ENCODE data around the gene RHEBL1. TPM values are rescaled to one million over a fixed set of nuclear protein-coding genes. Genes with fewer than 3 reads are reported as not detected.

The RHEBL1 gene, protein sequence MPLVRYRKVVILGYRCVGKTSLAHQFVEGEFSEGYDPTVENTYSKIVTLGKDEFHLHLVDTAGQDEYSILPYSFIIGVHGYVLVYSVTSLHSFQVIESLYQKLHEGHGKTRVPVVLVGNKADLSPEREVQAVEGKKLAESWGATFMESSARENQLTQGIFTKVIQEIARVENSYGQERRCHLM
- total RNA-seq (2021) = 1.3 and 1.6 TPM in 2 replicates
- percentile 26 among the genes with signal in this experiment for Bru-seq, nascent RNA
- BruChase-seq, experiment 1, labeled RNA remaining after a 2-hour chase = percentile 36 among the genes with signal in this experiment
- percentile 24 among the genes with signal in this experiment for BruChase-seq, experiment 2, labeled RNA remaining after a 6-hour chase
- long read RNA-seq, partial matches to known transcripts = 0 of 1 reads
- long read RNA-seq, other reads (novel, unspliced or antisense) = 0 of 1 reads

DNA sequence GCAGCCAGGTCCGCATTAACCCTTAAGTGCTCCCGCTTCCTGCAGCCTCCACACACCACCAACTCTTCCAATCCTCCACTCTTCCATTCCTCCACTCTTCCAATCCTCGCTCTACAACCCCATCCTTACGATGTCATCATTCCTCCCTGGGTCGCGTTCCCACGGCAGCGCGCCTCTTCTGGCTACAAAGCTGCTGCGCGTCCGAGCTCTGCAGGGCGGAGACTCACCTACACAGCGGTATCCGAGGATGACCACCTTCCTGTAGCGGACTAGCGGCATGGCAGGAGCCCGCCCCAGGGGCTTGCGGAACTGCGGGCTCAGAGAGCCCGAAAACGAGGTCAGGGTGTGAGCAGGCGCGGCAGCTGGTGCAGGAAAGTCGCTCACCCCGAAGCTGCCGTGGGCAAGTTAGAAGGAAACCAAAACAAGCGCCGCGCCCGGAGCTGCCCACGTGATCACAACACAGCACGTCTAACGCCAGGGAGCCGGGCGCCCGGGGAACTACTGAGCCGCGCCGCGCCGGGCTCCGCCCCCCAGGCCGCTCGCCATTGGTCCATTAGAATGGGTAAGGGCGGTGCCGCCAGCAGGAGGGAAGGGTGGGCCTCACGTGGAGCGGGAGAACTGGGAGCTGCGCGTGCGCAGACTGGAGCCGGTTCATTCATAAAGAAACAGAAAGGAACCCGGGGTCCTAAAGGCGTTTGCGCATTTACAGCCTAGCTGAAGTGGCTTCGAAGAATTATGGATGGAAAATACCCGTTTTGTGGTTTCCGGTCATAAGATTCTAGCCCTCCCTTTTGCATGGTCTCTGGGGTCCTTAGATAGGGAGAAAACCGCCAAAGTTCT is at the start of gene RHEBL1:
TSS of gene RHEBL1 (minus strand) at position 473 of the 840 bp plus-strand sequence. CDS start at position 279, 194 bp downstream.
- peak; percentile 99 for DNase-seq (ENCODE audit: low spot score)
- no peaks in the 10 kb centered on the region for H3K36me3 ChIP-seq (ENCODE audit: insufficient read depth, low read length, poor library complexity, severe bottlenecking)
- no TSS peak for BruUV-seq (replicated peaks)
- POLR2A ChIA-PET (ENCODE audit: low non-redundant PET) = interaction anchor here (0.6 kb wide), 1 partner anchor 297 kb away, joined by 3 read pairs; the partner anchor contains the start of gene SPATS2
- no peaks in the 10 kb centered on the region for H3K9me3 ChIP-seq (ENCODE audit: low read depth, low read length, poor library complexity, severe bottlenecking)
- peak within 1 kb of the TSS; percentile 94 for H3K4me3 ChIP-seq (ENCODE audit: low read depth, low read length, poor library complexity, severe bottlenecking)
- intact Hi-C loops (cut with micrococcal nuclease; ENCODE audit: unreplicated experiment) = no loop called here
- TF ChIP-seq EZH2 (IDR thresholded peaks at IDR 0.05; ENCODE audit: borderline replicate concordance, low read depth, low read length, poor library complexity, severe bottlenecking) = no peak
- TF ChIP-seq, protein P1, sequence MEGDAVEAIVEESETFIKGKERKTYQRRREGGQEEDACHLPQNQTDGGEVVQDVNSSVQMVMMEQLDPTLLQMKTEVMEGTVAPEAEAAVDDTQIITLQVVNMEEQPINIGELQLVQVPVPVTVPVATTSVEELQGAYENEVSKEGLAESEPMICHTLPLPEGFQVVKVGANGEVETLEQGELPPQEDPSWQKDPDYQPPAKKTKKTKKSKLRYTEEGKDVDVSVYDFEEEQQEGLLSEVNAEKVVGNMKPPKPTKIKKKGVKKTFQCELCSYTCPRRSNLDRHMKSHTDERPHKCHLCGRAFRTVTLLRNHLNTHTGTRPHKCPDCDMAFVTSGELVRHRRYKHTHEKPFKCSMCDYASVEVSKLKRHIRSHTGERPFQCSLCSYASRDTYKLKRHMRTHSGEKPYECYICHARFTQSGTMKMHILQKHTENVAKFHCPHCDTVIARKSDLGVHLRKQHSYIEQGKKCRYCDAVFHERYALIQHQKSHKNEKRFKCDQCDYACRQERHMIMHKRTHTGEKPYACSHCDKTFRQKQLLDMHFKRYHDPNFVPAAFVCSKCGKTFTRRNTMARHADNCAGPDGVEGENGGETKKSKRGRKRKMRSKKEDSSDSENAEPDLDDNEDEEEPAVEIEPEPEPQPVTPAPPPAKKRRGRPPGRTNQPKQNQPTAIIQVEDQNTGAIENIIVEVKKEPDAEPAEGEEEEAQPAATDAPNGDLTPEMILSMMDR (conservative IDR thresholded peaks at IDR 0.05; ENCODE audit: low read depth, low read length) = 0 out of 2 replicates have a peak, but pooled peaks have one; percentile 29
- CTCF ChIA-PET = interaction anchor here (0.6 to 1.4 kb wide), 2 partner anchors 18 to 19 kb away, joined by 3 to 4 read pairs; no protein-coding TSS in a partner anchor
- peak within 1 kb of the TSS; percentile 21 for H3K27ac ChIP-seq (ENCODE audit: low read depth, low read length, poor library complexity, severe bottlenecking)
- H3K4me1 ChIP-seq (ENCODE audit: insufficient read depth, low read length, poor library complexity, severe bottlenecking) = no peaks in the 10 kb centered on the region
- H3K27me3 ChIP-seq (replicated peaks; ENCODE audit: insufficient read depth, low read depth, low read length, poor library complexity) = no peaks in the 10 kb centered on the region

DNA sequence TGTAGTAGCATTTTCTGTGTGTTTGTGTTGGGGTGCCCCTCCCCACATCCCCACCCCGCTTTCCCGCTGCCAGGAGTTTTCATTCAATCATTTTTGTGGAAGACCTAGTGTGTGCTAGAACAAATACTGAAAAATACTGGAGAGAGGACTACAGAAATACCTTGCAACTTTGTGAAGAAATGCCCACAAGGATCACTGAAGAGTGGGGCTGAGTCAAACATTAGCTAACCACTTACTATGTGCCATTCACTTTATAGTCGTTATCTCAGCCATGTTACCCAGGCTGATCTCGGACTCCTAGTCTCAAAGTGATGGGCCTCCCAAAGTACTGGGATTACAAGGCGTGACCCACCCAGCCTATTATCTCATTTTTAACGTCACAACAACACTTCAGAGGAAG is 41.4 kb upstream of the RHEBL1 start:
- H3K4me3 ChIP-seq (ENCODE audit: low read depth, low read length, poor library complexity, severe bottlenecking) = peak overlapping the region; percentile 95
- TF ChIP-seq EZH2 (IDR thresholded peaks at IDR 0.05; ENCODE audit: borderline replicate concordance, low read depth, low read length, poor library complexity, severe bottlenecking) = no peak
- BruUV-seq (replicated peaks) = no TSS peak
- H3K27ac ChIP-seq (ENCODE audit: low read depth, low read length, poor library complexity, severe bottlenecking) = peak overlapping the region; percentile 57
- H3K27me3 ChIP-seq (replicated peaks; ENCODE audit: insufficient read depth, low read depth, low read length, poor library complexity) = no peaks in the 10 kb centered on the region
- CTCF ChIA-PET = interaction anchor here (1.3 to 3.2 kb wide), 2 partner anchors 13 to 23 kb away, joined by 10 to 19 read pairs; no protein-coding TSS in a partner anchor
- intact Hi-C loops (cut with micrococcal nuclease; ENCODE audit: unreplicated experiment) = loop anchor here (5.0 kb wide), 1 partner anchor 99 kb away; no protein-coding TSS in a partner anchor
- peaks cover 8% of the 10 kb centered on the region for H3K4me1 ChIP-seq (ENCODE audit: insufficient read depth, low read length, poor library complexity, severe bottlenecking)
- no peaks in the 10 kb centered on the region for H3K36me3 ChIP-seq (ENCODE audit: insufficient read depth, low read length, poor library complexity, severe bottlenecking)
- DNase-seq (ENCODE audit: low spot score) = no peak
- H3K9me3 ChIP-seq (ENCODE audit: low read depth, low read length, poor library complexity, severe bottlenecking) = no peaks in the 10 kb centered on the region
- POLR2A ChIA-PET (ENCODE audit: low non-redundant PET) = no interaction called here

DNA sequence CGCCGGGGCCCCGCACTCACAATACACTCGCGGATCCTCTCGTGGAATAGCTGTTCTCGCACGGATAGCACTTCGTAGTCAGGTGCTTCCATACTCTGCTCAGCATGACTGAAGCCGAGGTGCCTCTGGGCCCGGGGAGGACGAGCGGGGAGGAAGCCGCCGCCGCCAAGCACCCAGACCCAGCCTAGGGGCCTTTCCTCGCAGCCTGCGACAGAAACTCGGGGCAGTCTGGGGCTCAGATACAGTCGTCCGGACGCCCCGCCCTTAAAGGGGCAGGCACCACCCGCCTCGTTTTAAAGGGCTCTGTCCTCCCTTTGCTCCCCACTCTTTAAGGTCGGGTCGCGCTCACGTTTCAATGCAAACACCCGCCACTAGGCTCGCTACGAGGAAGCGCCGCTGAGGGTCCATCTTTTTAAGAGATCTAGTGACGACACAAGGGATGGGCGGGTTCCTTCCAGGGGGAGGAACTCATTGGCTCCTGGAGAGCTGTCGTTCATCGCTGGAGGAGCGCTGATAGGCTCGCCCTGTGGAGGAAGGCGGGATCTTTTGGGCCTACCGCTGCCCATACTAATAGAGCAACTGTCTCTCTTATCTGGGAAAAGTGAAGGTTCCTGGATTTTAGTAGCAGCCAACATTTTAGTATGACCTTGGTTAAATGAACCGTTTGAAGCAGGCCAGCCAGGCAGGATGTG is 40.8 kb upstream of the RHEBL1 start, which contains the start of gene LMBR1L:
TSS of gene LMBR1L (minus strand) at position 384 of the 692 bp plus-strand sequence. CDS start at position 92, 292 bp downstream.
- intact Hi-C loops (cut with micrococcal nuclease; ENCODE audit: unreplicated experiment) = loop anchor here (5.0 kb wide), 1 partner anchor 98 kb away; no protein-coding TSS in a partner anchor
- H3K27me3 ChIP-seq (replicated peaks; ENCODE audit: insufficient read depth, low read depth, low read length, poor library complexity) = no peaks in the 10 kb centered on the region
- no TSS peak for BruUV-seq (replicated peaks)
- H3K9me3 ChIP-seq (ENCODE audit: low read depth, low read length, poor library complexity, severe bottlenecking) = no peaks in the 10 kb centered on the region
- TF ChIP-seq, protein P1 (conservative IDR thresholded peaks at IDR 0.05; ENCODE audit: low read depth, low read length) = peak; percentile 49; the same call in 1 of the 2 replicates
- no peak for TF ChIP-seq EZH2 (IDR thresholded peaks at IDR 0.05; ENCODE audit: borderline replicate concordance, low read depth, low read length, poor library complexity, severe bottlenecking)
- ChIA-PET POLR2A (ENCODE audit: low non-redundant PET) (interaction anchor here (0.5 to 0.7 kb wide), 2 partner anchors 19 to 130 kb away, joined by 3 to 4 read pairs; no protein-coding TSS in a partner anchor), CTCF (interaction anchor here (1.3 to 3.2 kb wide), 2 partner anchors 12 to 22 kb away, joined by 10 to 19 read pairs; no protein-coding TSS in a partner anchor)
- H3K27ac ChIP-seq (ENCODE audit: low read depth, low read length, poor library complexity, severe bottlenecking) = peak within 1 kb of the TSS; percentile 81
- peak; percentile 99 for DNase-seq (ENCODE audit: low spot score)
- no peaks in the 10 kb centered on the region for H3K36me3 ChIP-seq (ENCODE audit: insufficient read depth, low read length, poor library complexity, severe bottlenecking)
- peak within 1 kb of the TSS; percentile 95 for H3K4me3 ChIP-seq (ENCODE audit: low read depth, low read length, poor library complexity, severe bottlenecking)
- H3K4me1 ChIP-seq (ENCODE audit: insufficient read depth, low read length, poor library complexity, severe bottlenecking) = peaks cover 8% of the 10 kb centered on the region

Measured in A673 (cell line).